G401.6 (cell line): ENCODE results near the gene KRTAP10-1.
"Not testable (repeated sequence)": the region's sequence is repeated elsewhere in the genome, so short reads cannot be mapped to it uniquely, and the experiment has no call there.

ENCODE experiments used
- FAIRE-seq: peaks from 2 replicates; lab custom pipeline; 2012; peaks lifted over from hg19 to GRCh38; lab: Jason Lieb, UNC

Gene KRTAP10-1

DNA sequence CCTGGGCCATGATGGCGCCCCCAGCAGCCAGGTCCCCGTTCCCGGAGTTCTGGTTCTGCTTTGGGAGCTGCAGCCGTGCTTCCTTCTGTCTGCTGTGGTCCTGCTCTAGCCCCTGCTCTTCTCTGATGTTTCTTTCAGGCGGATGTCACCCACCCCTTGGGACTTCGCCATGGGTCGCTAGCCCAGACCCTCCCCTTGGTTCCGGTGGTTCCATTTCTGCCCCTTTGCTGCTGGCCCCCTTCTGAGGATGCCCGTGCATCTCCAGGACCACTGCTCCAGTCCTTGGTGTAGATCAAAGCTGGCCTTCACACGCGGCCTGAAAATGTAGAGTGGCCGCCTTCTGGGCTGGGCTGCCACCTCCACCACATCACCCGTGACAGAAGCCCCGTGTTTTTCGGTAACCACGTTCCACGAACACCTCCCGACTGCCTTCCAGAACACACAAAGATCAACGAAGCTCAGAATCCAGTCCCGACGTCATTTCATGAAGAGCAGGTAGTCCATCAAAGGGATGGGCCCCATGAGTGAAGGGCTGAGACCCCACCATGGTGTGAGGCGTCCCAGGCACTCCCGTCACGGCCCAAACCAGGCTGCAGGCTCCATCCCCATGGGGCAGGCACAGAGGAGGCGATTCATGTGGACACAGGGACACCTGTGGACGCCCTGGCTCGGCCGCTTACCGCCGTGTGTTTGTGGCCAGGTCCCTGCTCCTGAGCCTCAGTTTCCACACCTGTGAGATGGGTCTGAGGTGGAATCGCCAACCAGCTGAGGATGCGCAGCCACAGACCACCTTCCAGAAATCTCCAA, 24.4 kb downstream of the KRTAP10-1 start:
- FAIRE-seq, result no peak

DNA sequence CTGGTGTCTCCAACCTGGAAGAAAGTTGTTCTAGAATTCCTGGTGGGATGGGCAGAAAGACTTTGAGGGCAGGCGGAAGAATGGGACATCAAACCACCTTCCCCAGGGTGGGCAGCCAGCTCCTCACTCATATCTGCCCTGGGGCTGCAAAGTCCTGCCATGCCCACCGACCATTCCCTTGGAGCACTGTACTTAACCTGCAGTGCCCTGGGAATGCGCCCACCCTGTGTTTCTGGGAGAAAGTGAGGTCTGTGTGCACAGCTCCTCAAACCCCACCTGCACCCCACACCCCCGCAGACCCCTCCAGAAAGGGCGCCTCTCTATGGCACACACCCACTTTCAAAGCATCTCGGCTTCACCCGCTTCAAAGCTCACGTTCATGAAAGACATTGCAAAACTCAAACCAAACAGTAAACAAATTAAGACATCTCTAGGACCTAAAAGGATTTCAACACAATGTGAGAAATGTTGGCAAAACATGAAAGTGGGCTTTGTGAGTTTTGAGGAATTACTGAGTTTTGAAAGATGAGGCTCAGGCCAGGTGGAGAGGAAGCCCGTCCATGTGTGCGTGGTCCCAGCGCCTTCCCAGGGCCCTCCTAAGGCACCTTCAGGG, 25.1 kb downstream of the KRTAP10-1 start:
- no peak for FAIRE-seq

DNA sequence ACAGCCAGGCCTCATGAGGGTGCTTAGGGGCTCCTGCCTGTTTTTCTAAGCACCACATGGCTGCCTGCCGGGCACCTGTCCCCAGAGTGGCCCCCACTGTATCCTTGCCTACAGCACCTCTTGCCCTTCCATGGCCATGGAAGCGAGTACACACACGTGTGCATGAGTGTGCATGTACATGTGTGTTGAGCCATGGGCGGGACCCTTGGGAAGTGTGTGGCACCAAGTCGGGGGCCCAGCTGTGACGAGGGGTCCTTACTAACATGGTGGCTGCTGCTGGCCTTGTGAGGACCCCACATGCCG, 25.8 kb downstream of the KRTAP10-1 start:
- no peak for FAIRE-seq

DNA sequence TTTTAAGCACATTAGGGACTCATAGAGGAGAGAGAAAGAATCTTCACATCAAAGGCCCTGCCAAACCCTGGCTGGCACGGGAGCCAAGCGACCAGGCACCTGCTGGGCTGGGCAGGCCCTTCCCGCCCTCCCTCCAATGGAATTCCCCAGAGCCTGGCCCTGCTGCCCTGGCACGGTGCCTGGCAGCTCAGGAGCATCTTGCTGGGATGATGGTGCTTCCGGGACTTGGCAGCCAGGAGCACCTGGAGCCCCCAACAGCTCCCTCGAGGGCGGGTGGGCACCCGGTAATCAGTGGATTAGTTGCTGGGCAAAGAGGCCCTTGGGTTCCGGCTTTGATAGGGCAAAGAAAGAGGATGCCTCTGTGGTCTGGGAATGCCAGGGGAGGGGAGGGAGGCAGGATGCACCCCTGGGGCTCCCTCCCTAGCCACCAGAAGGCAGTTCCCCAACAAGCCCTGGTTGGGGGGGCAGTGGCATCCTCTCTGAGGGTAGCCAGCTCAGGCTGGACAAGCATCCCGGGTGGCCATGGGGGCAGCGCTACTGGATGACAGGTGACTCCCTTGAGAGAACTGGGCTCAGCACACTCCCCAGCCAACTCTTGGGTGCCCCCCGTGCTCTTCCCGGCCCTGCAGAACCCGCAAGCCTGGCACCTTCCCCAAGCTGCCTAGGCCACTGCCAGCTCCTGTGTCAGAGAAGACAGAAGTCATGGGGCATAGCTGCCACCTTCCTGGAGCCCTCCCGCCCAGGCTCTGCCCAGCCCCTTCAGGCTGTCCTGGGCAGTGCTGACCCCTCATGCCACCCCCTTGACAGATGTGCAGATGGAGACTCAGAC, 26.4 kb downstream of the KRTAP10-1 start:
- FAIRE-seq, result no peak

DNA sequence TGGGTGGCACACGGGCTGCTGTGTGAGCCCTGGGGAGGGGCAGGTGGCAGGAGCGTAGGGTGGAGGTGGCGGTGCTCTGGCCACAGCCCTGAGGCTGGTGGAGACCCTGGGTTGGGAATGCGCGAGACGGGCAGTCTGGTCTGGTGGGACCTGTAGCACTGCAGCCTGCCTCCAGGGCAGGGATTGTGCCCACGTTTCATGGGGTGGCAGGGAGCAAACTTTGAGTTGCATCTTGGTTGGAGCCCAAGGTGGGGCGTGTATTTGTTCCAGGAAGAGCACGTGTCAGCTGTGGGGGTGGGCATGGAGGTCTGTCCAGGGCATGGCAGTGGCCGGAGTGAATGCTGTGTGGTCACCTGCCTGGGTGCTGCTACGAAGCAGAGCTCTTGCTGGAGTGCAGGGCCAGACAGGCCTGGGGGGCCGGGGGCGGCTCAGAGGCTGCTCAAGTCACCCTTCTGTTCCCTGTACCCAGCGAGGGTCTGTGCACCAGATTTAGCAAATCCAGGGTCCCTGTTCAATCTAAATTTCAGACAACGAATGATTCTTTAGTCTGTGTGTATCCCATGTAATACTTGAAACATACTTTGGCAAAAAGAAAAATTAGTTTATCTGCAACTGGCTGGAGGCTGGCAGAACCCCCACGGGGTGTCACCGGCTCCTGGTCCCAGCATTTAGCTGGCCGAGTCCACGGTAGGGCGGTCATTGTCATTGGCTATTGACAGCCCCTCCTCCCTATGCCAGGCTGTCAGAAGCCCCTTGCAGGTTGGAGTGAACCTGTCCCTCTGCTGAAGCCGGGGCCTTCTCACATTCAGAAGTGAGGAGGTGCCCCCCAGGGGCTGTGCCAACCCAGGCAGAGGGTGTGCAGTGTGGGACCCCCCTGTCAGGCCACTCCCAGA, 27.3 kb downstream of the KRTAP10-1 start:
- no peak for FAIRE-seq

DNA sequence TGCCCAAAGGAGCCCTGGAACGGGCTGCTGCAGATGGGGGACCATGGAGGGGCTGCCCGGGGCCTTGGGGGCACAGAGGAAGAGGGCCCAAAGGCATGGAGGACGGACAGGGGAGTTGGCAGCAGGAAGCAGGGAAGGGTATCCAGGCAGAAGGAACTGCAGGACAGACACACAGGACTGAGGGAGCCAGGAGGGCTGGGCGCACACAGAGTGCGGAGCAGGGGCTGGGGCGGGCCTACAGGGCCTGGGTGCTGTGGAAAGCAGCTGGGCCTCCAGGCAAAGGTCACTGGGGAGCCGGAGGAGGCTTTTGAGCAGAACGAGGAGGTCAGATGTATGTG, 28.1 kb downstream of the KRTAP10-1 start:
- no peak for FAIRE-seq

DNA sequence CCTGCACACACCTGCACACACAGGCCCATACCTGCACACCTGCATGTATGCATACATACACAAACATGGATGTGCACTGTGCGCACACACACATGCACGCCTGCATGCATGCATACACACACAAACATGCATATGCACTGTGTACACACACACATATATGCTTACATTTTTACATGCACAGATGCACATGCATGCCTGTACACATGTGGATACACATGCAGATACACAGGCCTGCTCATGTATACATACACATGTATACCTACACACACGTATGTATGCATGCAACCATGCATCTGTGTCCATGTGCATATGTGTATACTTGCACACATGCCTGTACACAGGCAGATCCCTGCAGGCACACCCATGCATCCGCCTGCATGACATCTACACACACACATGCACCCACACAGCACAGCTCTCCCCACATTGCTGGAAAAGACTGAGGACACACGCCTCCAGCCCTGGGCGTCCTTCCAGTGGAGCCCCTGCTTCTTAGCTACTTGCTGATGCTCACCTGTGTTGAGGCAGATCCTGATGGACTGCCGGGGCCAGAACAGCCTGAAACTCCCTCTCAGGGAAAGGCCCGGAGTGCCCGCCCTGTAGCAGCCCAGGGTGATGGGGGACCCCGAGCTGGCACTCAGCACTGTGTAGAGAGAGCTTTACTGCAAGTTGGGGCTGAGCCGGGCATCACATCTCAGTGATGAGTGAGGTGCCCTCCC, 28.6 kb downstream of the KRTAP10-1 start:
- no peak for FAIRE-seq

DNA sequence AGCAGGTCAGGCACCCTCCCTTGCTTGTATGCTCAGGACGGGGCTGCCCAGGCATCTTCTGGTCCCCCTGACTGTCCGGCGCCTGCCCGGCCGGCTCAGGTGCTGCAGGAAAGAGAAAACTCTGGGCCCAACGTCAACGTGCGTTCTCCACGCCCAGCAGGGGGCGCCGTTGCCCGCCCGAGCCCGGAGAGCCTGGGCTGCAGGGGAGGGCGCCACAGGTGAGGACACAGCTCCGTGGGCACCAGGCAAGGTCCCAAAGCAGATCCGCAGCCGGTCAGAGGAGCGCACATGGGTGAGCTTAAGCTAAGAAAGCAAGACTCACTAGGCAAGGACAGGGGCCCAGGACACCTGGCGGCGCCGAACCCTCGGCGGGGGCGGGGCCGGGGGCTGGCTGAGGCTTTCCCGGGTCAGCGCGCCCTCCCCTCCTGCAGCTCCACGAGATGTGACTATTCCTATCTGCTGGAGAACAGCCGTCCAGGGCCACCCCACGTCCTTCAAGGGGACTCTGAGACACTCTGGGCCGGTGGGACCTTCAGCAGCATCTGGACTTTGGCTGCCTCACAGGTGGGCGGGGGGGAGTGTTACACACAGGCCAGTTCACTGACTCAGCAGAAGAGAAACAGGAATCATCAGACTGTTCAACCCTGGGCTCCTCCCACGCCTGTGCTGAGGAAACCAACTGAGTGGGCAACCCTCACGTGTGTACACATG, 29.3 kb downstream of the KRTAP10-1 start:
- no peak for FAIRE-seq

DNA sequence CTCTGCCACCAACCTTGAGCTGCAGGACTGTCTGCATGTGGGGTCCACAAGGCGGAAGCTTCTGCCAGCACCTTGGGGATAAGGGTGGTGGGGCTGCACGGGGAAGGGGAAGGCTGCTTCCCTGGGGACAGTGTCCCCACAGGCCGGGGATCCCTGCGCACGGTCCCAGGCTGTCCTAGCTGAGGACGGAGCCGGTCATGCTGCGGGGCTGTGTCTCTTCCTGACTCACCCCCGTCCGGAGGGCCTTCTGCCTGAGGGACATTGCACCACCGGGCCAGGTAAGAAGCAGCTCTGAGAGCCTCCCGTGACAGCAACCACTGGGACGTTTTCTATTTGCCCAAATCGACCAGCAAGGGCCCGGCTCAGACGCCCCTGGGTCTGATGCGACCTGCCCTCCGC, 29.9 kb downstream of the KRTAP10-1 start:
- no peak for FAIRE-seq

DNA sequence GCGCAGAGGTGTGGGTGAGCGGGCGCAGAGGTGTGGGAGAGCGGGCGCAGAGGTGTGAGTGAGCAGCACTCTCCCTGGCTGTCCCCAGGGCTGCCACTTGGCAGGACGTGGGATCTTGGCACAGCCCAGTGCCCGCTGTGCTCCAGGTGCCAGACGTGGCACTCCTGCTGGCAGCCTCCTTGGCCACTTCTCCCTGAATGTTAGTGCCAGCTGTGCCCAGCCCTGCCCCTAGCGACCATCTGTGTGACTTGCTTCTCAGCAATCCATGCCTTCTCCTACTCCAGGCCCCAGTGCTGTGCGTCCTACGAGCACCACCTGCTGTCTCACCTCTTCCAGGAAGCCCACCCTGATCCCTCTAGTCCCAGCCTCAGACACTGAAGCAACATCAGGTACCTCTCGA, 30.5 kb downstream of the KRTAP10-1 start:
- no peak for FAIRE-seq

DNA sequence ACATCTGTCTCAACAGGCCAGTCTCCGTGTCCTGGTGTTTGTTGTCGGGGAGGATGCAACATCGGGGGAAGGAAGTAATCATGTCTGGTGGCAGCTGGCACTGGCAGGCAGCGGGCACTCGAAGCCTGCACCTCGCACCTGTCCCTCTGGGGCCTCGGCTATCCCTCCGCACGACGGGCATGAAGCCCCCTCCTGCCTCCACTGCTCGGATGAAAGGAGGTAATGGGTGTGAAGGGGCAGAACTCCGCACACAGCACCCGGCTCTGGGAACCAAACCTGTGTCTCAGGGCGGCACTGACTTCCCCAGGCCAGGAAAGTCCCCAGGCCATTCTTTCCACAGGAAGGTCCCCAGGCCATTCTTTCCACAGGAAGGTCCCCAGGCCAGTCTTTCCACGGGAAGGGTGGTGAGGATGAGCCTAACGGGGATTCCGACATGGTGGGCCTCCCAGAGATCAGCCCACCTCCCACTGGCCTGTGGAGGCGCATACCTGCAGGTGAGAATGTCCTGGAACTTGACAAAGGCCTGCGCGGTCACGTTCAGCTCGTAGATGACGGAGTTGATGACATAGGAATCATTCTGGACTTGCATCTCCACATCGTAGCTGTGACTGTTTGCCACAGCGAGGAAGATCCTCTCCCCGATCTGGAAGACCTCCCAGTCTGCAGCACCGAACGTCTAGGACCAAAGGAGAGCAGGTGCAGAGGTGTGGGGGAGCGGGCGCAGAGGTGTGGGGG, 31.1 kb downstream of the KRTAP10-1 start:
- no peak for FAIRE-seq

DNA sequence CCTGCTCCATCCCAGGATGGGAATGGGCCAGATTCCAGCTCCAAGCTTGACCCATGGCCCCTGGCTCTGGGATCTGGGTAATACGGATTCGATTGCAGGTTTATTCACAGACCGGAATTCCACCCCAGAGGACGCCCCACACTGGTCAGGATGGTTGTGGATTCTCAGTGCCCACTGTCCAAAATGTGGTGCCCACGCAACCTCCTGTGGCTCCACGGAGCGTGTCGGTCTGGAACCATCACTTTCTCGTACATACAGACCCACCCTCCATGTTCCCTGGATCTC, 31.6 kb downstream of the KRTAP10-1 start:
- no peak for FAIRE-seq

DNA sequence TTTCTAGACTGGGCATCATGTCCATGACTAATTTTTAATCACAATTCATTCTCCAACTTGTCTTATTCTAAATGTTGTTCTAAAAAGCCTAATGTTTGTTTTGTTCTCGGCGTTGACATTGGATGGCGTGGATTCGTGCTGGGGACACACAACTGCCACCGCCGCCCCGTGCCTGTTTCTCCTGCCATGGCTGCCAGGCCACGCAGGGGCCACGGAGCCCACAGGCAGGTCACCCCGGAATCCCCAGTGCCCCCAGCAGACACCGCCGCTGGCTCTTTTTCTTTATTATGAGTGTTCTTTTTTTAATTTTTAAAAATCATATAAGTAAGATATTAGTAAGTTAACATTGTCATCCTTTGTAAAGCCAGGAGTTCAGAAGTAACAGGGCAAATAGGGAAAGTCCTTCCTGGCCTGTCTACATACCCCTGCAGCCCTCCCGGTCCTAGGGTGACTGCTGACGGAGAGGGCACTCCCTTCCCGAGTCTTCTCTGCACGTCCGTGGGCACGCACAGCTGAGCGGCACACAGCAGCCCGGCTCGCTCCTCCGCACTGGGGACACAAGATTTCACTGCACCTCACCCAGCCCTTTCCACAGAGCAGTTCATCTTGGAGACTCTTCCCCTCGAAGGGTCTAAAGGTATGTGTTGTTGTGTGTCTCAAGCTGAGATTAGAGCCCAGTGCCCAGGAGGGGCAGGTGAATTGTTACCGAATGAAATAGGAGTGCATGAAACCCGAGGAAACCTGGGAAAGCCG, 32.1 kb downstream of the KRTAP10-1 start:
- FAIRE-seq, result no peak

DNA sequence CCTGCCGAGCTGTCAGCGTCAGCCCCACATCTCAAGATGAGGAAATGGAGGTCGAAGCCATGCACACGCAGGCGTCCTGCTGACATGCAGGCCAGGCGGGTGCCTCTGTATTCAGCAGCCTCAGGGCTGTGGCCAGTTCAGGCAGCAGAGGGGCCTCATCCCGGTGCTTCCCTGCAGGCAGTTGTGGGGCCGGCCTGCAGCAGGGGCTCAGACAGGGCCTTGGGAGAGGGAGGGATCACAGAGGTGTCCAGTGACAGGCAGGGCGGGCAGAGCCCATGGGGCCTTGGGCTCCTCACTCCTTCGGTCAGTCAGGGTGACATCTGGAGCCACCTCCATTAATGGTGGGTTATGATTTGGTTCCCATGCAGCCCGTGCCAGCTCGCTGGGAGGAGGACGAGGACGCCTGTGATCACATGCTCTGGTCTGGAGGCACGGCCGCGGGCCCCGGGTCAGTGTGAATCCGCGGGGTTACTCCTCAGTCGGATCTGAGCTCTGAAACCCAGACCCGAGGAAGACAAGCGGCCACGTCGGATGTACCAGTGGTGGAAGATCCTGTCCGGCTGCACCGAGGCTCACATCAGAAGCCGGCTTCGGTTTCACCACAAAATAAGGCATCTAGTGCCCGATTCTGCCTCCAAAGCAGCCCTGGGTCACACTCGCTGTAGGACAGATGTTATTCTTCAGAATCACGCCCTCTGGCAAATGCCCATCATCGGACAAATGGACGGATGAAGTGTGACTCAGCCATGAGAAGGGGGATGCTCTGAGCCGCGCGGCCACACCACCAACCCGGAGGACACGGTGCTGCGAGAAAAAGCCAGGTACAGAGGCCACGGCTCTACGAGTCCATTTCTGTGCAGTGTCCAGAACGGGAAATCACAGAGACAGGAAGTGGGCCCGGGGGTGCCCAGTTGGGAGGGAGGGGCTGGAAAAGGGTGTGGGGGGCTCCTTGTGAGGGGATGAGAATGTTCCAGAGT, 33.4 kb downstream of the KRTAP10-1 start:
- no peak for FAIRE-seq

DNA sequence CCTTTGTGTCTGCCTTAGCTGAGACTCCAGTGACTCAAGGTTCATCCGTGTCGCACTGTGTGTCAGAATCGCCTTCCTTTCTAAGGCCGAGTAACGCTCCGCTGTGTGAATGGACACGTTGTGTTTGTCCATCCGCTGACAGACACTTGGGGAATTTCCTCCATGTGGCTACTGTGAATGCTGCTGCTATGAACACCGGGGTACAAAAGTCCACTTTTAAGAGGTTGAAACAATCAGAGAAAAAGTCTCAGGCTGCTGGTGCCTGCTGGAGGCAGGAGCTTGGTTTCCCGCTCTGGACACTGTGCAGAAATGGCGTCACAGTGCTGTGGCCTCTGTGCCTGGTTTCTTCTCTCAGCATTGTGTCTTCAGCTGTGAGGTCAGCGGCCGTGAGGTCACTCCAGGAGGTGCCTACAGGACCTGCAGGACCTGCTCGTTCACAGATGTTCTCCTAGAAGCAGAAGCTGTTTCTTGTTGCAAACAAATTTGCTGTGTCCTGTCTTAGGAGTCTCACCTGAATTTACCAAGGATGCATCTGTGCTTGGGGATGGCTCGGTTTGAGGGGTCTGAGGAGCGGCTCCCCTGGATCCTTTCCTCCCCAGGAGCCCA, 34.2 kb downstream of the KRTAP10-1 start:
- FAIRE-seq, result no peak

DNA sequence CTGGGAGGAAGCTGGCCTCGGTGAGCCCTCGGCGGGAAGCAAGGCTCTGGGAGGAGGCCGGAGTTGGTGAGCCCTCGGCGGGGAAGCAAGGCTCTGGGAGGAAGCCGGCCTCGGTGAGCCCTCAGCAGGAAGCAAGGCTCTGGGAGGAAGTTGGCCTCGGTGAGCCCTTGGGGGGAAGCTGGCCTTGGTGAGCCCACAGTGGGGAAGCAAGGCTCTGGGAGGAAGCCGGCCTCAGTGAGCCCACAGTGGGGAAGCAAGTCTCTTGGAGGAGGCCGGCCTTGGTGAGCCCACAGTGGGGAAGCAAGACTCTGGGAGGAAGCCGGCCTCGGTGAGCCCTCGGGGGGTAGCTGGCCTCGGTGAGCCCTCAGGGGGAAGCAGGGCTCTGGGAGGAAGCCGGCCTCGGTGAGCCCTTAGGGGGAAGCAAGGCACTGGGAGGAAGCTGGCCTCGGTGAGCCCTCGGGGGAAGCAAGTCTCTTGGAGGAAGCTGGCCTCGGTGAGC, 36.0 kb downstream of the KRTAP10-1 start:
- no peak for FAIRE-seq

DNA sequence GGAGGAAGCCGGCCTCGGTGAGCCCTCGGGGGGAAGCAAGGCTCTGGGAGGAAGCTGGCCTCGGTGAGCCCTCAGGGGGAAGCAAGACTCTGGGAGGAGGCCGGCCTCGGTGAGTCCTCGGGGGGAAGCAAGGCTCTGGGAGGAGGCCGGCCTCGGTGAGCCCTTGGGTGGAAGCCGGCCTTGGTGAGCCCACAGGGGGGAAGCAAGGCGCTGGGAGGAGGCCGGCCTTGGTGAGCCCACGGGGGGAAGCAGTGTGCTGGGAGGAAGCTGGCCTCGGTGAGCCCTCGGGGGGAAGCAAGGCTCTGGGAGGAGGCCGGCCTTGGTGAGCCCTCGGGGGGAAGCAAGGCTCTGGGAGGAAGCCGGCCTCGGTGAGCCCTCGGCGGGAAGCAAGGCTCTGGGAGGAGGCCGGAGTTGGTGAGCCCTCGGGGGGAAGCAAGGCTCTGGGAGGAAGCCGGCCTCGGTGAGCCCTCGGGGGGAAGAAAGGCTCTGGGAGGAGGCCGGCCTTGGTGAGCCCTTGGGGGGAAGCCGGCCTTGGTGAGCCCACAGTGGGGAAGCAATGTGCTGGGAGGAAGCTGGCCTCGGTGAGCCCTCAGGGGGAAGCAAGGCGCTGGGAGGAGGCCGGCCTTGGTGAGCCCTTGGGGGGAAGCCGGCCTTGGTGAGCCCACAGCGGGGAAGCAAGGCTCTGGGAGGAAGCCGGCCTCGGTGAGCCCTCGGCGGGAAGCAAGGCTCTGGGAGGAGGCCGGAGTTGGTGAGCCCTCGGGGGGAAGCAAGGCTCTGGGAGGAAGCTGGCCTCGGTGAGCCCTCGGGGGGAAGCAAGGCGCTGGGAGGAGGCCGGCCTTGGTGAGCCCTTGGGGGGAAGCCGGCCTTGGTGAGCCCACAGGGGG, 36.7 kb downstream of the KRTAP10-1 start:
- not testable (repeated sequence) for FAIRE-seq
